SKM-1 treated with dmso at 0.1 percent for 144 hours (cell line): ENCODE results near the gene CEP85L.

Source experiments
- DNase-seq: peaks from one replicate; lab custom pipeline; 2025; ENCODE audit not compliant: unreplicated experiment; lab: John Stamatoyannopoulos, UW

The CEP85L gene

GRCh38 chr6:118546164-118546879, 105.1 kb downstream of the CEP85L start:
- DNase-seq = no peak

GRCh38 chr6:118544105-118544504, 107.3 kb downstream of the CEP85L start:
- no peak for DNase-seq

- no peak for DNase-seq
Measured at GRCh38 chr6:118542184-118542952, 109.0 kb downstream of the CEP85L start.

DNA sequence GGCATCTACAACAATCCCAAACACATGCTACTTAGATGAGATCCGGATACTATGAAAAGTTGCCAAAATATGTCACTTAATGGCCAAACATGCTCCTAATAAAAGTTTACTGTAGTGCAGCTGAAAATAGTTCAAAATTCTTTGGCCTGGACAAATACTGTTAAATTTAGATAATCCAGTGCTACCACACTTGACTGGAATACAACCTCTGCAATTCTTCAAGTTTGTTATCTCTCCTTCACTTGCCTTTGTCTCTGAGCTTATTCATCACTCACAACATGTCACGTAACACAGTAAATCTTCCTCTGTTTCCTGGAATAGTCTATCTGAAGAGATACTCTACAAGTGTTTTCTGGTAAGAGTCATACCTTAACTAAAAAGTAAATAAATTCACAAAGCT, 113.8 kb downstream of the CEP85L start:
- DNase-seq = no peak

DNA sequence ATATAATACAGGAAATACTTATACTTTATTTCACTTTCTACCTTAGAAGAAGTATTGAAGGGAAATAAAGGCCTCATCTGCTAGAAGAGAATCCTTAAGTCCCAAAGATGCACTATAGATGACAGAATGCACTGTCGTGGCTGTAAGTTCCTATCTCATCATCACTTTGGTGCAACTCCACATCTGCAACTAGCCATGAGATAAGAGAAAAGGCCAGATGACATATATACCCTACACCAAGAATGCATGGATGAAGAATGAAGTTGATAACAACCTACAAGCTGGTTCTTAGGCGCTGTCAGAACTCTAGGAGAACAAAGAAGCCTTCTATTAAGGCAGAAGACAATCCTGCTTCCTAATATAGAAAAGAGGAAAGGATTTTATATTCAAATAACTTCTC, 114.9 kb downstream of the CEP85L start:
- no peak for DNase-seq

- no peak for DNase-seq
Measured at GRCh38 chr6:118535176-118535844, 116.1 kb downstream of the CEP85L start.

- DNase-seq = no peak
Measured at GRCh38 chr6:118530942-118531341, 120.4 kb downstream of the CEP85L start.

DNA sequence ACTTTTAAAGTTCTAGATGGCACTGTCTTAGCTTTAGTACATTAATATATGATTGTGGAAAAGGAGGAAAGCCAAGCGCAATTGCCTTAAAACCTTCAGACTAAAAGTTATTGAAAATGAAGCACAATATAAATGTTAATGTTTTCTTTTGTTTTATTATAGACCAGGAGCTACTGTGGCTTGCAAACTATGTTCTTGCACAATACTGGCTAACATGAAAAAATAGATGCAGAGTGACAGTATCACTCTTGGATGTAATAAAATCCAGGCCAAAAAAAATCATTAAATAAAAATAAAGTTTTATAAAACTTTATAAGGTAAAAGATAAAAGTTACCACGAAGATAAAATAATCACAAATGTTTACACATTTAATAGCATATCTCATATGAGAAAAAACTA, 121.6 kb downstream of the CEP85L start:
- no peak for DNase-seq

GRCh38 chr6:118528129-118528528, 123.3 kb downstream of the CEP85L start:
- no peak for DNase-seq

- DNase-seq = no peak
Measured at GRCh38 chr6:118525913-118526780, 125.2 kb downstream of the CEP85L start.

DNA sequence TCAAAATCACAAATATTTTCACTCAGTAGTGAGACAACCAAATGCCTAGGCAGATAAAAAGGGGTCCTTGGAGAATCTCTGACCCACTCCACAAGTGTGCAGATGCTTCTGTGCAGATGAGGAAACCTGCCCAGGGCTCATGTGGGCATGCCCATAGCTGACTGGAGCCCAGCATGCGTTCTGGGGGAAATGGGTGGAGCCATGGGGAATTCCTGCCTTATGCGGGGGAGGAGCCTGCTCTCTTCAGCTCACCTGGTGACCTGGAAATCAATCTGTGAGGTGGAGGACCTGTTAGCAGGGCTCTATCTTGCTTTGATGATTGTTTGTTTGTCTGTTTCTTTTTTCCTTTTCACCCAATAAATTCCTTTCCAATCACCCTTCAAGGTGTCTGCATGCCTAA, 126.7 kb downstream of the CEP85L start:
- no peak for DNase-seq

DNA sequence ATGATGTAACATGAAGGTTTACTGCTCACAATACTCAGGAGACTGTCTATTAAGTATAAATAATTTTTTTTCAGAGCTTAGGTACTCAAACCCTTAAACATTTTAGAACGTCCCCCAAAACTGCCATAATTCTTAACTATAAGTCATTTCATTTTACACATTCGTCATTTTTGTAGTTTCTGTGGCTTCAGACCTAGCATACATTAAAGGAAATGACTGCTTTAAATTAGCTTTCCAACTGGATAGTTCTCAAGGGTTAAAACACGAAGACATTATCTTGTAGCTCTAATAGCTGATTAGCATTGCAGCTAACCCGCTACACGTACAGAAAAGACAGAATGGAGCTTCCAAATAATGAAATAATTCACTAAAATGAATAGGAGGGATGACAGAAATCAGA, 128.2 kb downstream of the CEP85L start:
- no peak for DNase-seq

- DNase-seq = no peak
Measured at GRCh38 chr6:118522422-118522821, 129.0 kb downstream of the CEP85L start.

- no peak for DNase-seq
Measured at GRCh38 chr6:118514689-118515088, 136.7 kb downstream of the CEP85L start.

DNA sequence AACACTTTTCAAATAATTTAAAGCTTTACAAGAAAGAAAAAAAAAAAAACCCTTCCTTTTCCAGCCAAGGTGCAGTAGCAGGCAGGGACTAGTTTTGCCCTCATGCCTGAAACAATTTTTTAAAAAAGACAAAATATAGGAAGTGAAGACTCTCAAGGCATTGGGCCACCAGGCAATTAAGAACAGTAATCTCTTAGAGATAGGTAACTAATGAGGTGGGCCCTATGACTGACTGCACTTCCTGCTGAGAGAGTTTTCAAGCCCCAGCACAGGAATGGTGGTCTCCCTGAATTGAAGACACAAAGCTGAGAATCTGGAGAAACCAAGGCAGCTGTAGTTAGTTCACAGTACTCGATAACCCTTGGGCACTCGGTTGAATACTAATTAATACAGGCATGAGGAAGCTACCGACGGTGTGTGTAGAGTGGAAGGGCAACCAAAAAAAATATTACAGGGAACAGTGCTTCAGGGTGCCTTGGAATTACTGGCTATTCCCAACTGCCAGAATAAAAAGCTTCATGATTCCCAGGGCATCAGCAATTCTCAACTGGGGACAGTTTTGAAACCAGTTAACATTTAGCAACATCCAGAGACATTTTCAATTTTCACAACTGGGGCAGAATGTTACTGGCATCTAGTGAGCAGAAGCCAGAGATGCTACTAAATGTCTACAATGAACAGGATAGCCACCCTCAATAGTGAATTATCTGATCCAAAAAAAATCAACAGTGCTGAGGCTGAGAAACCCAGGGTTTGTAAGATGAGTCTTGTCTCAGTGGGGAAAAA, 139.3 kb downstream of the CEP85L start:
- no peak for DNase-seq

DNA sequence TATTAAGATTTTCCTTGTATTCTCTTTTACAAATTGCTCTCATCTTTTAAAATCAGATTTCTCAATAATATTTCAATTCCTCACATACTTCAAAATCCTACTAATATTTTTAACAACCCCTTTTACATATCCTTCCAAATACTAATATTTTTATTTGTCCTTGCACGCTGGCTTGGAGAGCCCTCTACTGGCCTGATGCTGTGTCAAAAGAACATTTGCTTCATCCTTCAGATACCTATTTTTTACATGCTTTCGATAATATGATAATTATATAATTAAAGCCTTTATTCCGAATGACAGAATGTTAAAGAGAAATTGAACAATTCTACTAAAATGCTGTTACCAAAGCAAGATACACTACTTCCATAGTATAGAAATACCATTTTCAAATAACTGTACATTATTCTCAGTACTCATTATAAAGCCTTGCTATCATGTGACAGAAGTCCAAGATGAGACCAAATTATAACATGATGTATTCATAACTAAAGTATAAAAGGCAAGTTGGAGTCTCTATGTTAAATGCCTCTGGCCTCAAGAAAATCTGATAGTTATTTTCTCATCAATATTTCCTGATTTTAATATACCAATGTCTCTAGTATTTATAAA, 142.3 kb downstream of the CEP85L start:
- peak; percentile 6 for DNase-seq

DNA sequence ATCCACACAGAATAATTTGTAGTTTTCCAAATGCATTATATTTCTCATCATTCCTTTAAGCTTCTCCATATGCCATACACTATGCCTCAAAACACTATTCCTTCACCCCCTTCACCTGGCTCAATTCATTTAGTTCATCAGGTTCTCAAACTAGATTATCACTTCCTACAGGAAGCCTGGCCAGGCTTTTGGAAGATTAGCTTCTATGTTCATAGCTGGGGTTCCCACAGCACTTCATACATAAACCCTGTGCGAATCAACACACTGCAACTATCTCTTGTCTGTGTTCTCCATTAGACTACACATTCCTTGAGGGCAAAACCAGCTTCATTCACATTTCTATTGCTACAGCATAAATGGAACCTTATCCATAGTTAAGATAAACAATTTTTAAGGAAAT, 143.8 kb downstream of the CEP85L start:
- DNase-seq = no peak

- no peak for DNase-seq
Measured at GRCh38 chr6:118506071-118506638, 145.2 kb downstream of the CEP85L start.

GRCh38 chr6:118505656-118506055, 145.7 kb downstream of the CEP85L start:
- DNase-seq = no peak

DNA sequence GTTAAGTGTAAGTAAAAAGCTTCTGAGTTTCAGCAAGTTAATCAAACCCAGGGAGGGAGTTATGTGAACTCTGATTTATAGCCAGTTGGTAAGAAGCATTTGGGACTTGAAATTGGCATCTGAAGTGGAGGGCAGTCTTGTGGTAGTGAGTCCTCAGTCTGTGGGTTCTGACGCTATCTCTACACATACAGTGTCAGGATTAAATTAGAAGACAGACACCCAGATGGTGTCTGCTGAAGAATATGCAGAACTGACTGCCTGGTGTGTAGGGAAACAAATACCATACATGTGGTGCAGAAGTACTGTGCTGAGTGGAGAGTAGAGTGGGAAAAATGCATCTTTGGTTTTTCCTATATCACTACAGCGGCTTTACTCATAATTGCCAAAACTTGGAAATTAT, 146.8 kb downstream of the CEP85L start:
- DNase-seq = no peak
